HFF-Myc (cell line): ENCODE data around the gene SNRK.
"Not testable (repeated sequence)": the region's sequence is repeated elsewhere in the genome, so short reads cannot be mapped to it uniquely, and the experiment has no call there.

Source experiments
- DNase-seq: peaks from one replicate; pipeline ENCODE4 v3.0.0-alpha.2; 2011; ENCODE audit warnings: low read depth; ENCODE audit errors: extremely low read depth
- H3K4me3 ChIP-seq: replicated peaks from 2 replicates; pipeline ENCODE4 v1.5.1; 2011; ENCODE audit warnings: low read depth, mild to moderate bottlenecking, control low read depth, low read length
- TF ChIP-seq, protein P1 (sequence below): IDR thresholded peaks from 2 replicates; pipeline ENCODE4 v1.5.1; 2012; ENCODE audit warnings: mild to moderate bottlenecking, low read depth, low read length, control low read depth; ENCODE audit errors: missing control alignments

SNRK gene

GRCh38 chr3:43353923-43354670, 67.8 kb downstream of the SNRK start:
- H3K4me3 ChIP-seq, result no peak overlapping the region
- DNase-seq, result no peak
- TF ChIP-seq, protein P1, sequence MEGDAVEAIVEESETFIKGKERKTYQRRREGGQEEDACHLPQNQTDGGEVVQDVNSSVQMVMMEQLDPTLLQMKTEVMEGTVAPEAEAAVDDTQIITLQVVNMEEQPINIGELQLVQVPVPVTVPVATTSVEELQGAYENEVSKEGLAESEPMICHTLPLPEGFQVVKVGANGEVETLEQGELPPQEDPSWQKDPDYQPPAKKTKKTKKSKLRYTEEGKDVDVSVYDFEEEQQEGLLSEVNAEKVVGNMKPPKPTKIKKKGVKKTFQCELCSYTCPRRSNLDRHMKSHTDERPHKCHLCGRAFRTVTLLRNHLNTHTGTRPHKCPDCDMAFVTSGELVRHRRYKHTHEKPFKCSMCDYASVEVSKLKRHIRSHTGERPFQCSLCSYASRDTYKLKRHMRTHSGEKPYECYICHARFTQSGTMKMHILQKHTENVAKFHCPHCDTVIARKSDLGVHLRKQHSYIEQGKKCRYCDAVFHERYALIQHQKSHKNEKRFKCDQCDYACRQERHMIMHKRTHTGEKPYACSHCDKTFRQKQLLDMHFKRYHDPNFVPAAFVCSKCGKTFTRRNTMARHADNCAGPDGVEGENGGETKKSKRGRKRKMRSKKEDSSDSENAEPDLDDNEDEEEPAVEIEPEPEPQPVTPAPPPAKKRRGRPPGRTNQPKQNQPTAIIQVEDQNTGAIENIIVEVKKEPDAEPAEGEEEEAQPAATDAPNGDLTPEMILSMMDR, result no peak

GRCh38 chr3:43356033-43356432, 69.7 kb downstream of the SNRK start:
- H3K4me3 ChIP-seq, DNase-seq: not testable (repeated sequence)

GRCh38 chr3:43361077-43361476, 74.7 kb downstream of the SNRK start:
- TF ChIP-seq, protein P1, result no peak

DNA sequence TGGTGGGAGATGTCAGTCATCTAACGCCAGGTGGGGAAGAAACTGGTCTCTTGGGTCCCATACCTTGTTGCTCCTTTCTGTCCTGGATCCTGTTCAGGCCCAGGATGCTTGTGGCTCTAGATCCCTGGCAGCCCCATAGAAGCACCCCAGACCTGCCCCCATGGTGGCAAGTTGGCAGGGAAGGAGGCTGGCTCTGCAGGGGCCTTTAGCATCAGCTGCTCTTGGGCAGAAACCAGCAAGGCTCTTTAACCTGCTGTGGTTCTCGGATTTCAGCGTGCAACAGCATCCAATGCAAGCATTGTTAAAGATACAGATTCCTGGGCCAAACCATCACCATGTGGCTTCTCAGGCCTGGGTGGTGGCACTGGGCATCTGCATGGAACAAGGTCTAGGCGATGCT, 75.8 kb downstream of the SNRK start:
- TF ChIP-seq, protein P1, result no peak
- no peak overlapping the region for H3K4me3 ChIP-seq
- DNase-seq, result no peak

More at GRCh38 chr3:43361077-43361476, 74.7 kb downstream of the SNRK start:
- H3K4me3 ChIP-seq, result no peak overlapping the region
- DNase-seq, result no peak

GRCh38 chr3:43362961-43363360, 76.6 kb downstream of the SNRK start:
- no peak for DNase-seq
- no peak overlapping the region for H3K4me3 ChIP-seq
- TF ChIP-seq, protein P1, result no peak

DNA sequence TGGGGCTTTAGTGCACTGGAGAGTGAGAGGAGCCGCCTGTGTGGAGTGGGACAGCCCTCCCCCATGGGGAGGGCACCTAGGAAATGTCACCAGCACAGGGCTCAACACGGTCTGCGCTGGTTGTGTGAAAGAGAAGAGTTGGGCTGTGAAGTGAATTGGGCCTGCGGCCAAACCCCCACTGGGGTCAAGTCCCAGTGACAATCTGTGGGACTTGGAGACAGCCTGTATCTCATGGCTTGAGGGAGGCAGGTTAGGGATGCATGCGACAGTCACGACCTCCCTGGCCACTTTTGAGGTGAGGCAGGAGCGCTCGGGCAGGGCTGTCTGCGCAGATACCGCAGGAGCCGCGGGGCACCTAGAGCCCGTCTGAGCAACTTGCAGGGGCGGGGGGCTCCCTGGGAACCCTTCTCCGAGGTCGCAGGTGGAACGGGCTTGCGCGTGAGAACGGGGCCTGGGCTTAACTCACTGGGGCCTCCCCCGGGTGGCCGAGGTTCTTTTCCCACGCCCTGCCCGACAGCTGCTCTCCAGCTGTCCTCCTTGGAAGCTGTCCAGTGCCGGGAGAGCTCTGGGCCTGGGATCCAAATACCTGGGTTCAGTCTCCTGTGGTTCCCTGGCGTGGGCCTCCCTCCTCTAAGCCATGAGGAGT, 77.4 kb downstream of the SNRK start:
- DNase-seq, result no peak
- H3K4me3 ChIP-seq, result no peak overlapping the region
- TF ChIP-seq, protein P1, result no peak

DNA sequence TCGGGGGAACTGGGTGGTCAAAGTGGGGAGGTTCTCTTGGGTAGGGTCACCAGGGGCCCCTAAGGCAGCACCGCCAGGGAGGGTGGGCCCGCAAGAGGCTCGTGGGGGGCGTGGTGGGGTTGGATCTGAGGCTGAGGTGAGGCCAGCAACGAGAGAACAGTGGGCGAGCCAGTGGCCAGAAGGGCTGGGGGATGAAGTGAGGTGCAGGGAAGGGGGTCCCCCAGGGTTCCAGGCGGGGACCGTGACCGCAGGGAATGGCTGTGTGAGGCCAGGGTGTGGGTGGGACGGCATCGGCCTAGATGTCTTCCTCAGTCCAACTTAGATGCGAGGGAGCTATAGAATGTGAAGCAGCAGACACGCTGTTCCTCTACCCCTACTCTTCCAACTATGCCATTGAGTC, 78.2 kb downstream of the SNRK start:
- DNase-seq, result no peak
- TF ChIP-seq, protein P1, result no peak

More for the DNA sequence above, 78.2 kb downstream of the SNRK start:
- no peak overlapping the region for H3K4me3 ChIP-seq
